A673 (cell line): ENCODE data around the gene TARS2. TPM values are rescaled to one million over a fixed set of nuclear protein-coding genes. Genes with fewer than 3 reads are reported as not detected.

Experiments
- BruUV-seq: library from RNA; stranded (reverse); fragments of 400-500 nt; replicated peaks from 2 replicates; lab custom pipeline; 2021; lab: Mats Ljungman, UMichigan
- CTCF ChIA-PET: fragments of 300-600 bp; sonication (Branson Sonifier 250); formaldehyde crosslinking; loops from one replicate; lab custom pipeline; 2022; ENCODE audit warnings: antibody characterized with exemption; lab: Charles Lee
- POLR2A ChIA-PET: fragments of 300-600 bp; sonication (Branson Sonifier 250); formaldehyde crosslinking; loops from one replicate; lab custom pipeline; 2022; ENCODE audit warnings: antibody characterized with exemption; ENCODE audit not compliant: low non-redundant PET; lab: Charles Lee
- DNase-seq: peaks from one replicate; pipeline ENCODE4 v3.0.0-alpha.2; 2015; ENCODE audit warnings: low spot score
- H3K27ac ChIP-seq: fragments of 200-600 bp; sonication (generic); 2 replicates; pipeline ENCODE4 v1.5.1; 2016; ENCODE audit warnings: mixed run types, low read depth, mild to moderate bottlenecking, mixed read lengths, antibody characterized with exemption, low read length; ENCODE audit not compliant: poor library complexity, severe bottlenecking
- H3K27me3 ChIP-seq: fragments of 200-600 bp; sonication (generic); replicated peaks from 2 replicates; pipeline ENCODE4 v1.6.1; 2017; ENCODE audit warnings: mixed run types, low read depth, mild to moderate bottlenecking, mixed read lengths, antibody characterized with exemption, low read length; ENCODE audit not compliant: insufficient read depth, poor library complexity
- H3K36me3 ChIP-seq: fragments of 200-600 bp; sonication (generic); 2 replicates; pipeline ENCODE4 v1.6.1; 2016; ENCODE audit warnings: mixed run types, mild to moderate bottlenecking, mixed read lengths, antibody characterized with exemption, low read length; ENCODE audit not compliant: insufficient read depth, poor library complexity, severe bottlenecking
- H3K4me1 ChIP-seq: fragments of 200-600 bp; sonication (generic); 2 replicates; pipeline ENCODE4 v1.6.1; 2017; ENCODE audit warnings: mixed run types, mild to moderate bottlenecking, mixed read lengths, antibody characterized with exemption, low read length; ENCODE audit not compliant: insufficient read depth, poor library complexity, severe bottlenecking
- H3K4me3 ChIP-seq: fragments of 200-600 bp; sonication (generic); 2 replicates; pipeline ENCODE4 v1.5.1; 2016; ENCODE audit warnings: low read depth, mixed run types, mild to moderate bottlenecking, mixed read lengths, low read length; ENCODE audit not compliant: poor library complexity, severe bottlenecking
- H3K9me3 ChIP-seq: fragments of 200-600 bp; sonication (generic); 2 replicates; pipeline ENCODE4 v1.6.1; 2016; ENCODE audit warnings: mixed run types, low read depth, mild to moderate bottlenecking, mixed read lengths, antibody characterized with exemption, low read length; ENCODE audit not compliant: poor library complexity, severe bottlenecking
- CTCF ChIP-seq: fragments of 300-800, 200-600 bp; sonication (generic); conservative IDR thresholded peaks from 2 replicates; pipeline ENCODE4 v1.5.1; 2017; ENCODE audit warnings: low read depth, mild to moderate bottlenecking, antibody characterized with exemption, low read length, moderate library complexity, mixed read lengths
- EZH2 ChIP-seq: fragments of 200-600 bp; sonication (generic); IDR thresholded peaks from 2 replicates; pipeline ENCODE4 v1.6.1; 2017; ENCODE audit warnings: borderline replicate concordance, low read depth, mild to moderate bottlenecking, mixed read lengths, antibody characterized with exemption, low read length; ENCODE audit not compliant: poor library complexity, severe bottlenecking
- intact Hi-C: fragments of 100-400 bp; cut with micrococcal nuclease; formaldehyde crosslinking; loops from one replicate; pipeline ENCODE4 v1.10.0; 2022; ENCODE audit not compliant: unreplicated experiment
- total RNA-seq: library from RNA; stranded (reverse); gene quantifications from 2 replicates; pipeline ENCODE4 v1.2.3, GENCODE V29; 2021

Gene TARS2
- total RNA-seq, 1 experiment from 2014 or later, result 32.0 TPM

GRCh38 chr1:150544204-150544603, 57.0 kb downstream of the TARS2 start:
- BruUV-seq, result no TSS peak
- no peak for DNase-seq
- CTCF ChIA-PET, result interaction anchor here (0.5 to 0.9 kb wide), 3 partner anchors 17 to 452 kb away, joined by 3 to 11 read pairs (median 4); no protein-coding TSS in a partner anchor
- Histone ChIP-seq H3K4me1 (no peaks in the 10 kb centered on the region), H3K36me3 (no peaks in the 10 kb centered on the region), H3K9me3 (no peaks in the 10 kb centered on the region), H3K4me3 (no peak overlapping the region), H3K27me3 (no peaks in the 10 kb centered on the region), H3K27ac (no peak overlapping the region)
- POLR2A ChIA-PET, result interaction anchor here (0.6 kb wide), 1 partner anchor 45 kb away, joined by 3 read pairs; no protein-coding TSS in a partner anchor
- intact Hi-C loops, result no loop called here
- no peak for TF ChIP-seq EZH2
- TF ChIP-seq CTCF, result no peak

GRCh38 chr1:150545486-150546032, 58.3 kb downstream of the TARS2 start:
- intact Hi-C loops, result no loop called here
- POLR2A ChIA-PET, result no interaction called here
- BruUV-seq, result no TSS peak
- Histone ChIP-seq H3K27ac (no peak overlapping the region), H3K4me1 (no peaks in the 10 kb centered on the region), H3K9me3 (no peaks in the 10 kb centered on the region), H3K27me3 (no peaks in the 10 kb centered on the region), H3K4me3 (no peak overlapping the region), H3K36me3 (no peaks in the 10 kb centered on the region)
- no peak for DNase-seq
- TF ChIP-seq CTCF (no peak), EZH2 (no peak)
- CTCF ChIA-PET, result interaction anchor here (0.6 kb wide), 1 partner anchor 13 kb away, joined by 4 read pairs; no protein-coding TSS in a partner anchor

- CTCF ChIA-PET, result no interaction called here
- TF ChIP-seq CTCF (no peak), EZH2 (no peak)
- no peaks in the 10 kb centered on the region for H3K9me3 ChIP-seq
- no peaks in the 10 kb centered on the region for H3K36me3 ChIP-seq
- no peak overlapping the region for H3K4me3 ChIP-seq
- no TSS peak for BruUV-seq
- no peak overlapping the region for H3K27ac ChIP-seq
- H3K27me3 ChIP-seq, result no peaks in the 10 kb centered on the region
- DNase-seq, result no peak
- intact Hi-C loops, result no loop called here
- POLR2A ChIA-PET, result interaction anchor here (0.7 kb wide), 1 partner anchor 9 kb away, joined by 5 read pairs; no protein-coding TSS in a partner anchor
- H3K4me1 ChIP-seq, result no peaks in the 10 kb centered on the region
Observed at GRCh38 chr1:150546294-150546937, 59.2 kb downstream of the TARS2 start.
